Measurements from ENCODE around the gene PUM2. TPM values are rescaled to one million over a fixed set of nuclear protein-coding genes. Genes with fewer than 3 reads are reported as not detected.
A peak's percentile ranks its signal among the peaks of the same experiment; 100 is the strongest.

PUM2 gene
- total RNA-seq, 1 experiment from 2014 or later, result 24.9 TPM

- DNase-seq (ENCODE audit: low read depth), result peak; percentile 31
Observed at GRCh38 chr2:20343128-20343527, 7.5 kb downstream of the PUM2 start.

GRCh38 chr2:20339012-20339411 lies 11.6 kb downstream of the PUM2 start:
- DNase-seq (ENCODE audit: low read depth), result no peak

DNA sequence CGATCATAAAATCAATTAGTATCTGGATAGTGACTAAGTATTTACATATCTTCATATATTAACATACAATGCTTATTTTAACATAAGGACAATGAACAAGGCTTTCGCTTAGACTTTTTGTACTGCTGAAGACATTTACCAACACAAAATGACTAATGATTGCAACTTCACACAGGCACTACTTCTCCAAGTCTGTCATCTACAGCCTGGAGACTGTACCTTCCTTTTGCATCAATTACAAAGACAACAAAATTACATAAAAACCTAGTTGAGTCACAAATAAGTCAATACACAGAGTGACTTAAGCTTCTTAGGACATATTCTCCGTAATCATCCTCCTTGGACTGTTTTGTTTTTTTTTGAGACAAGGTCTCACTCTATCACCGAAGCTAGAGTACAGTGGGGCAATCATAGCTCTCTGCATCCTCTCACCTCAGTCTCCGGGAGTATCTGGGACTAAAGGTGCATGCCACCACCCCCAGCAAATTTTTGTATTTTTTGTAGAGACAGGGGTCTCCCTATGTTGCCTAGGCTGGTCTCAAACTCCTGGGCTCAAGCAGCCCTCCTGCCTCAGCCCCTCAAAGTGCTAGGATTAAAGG lies 15.9 kb downstream of the PUM2 start:
- no peak for DNase-seq (ENCODE audit: low read depth)

DNA sequence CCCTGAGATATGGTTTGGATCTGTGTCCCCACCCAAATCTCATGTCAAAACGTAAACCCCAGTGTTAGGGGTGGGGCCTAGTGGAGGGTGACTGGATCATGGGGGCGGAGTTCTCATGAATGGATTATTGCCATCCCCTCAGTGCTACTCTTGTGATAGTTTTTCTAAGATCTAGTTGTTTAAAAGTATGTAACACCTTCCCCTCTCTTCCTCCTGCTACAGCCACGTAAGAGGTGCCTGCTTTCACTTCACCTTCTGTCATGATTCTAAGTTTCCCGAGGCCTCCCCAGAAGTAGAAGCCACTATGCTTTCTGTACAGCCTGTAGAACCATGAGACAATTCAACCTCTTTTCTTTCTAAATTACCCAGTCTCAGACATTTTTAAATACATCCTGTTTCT lies 16.9 kb downstream of the PUM2 start:
- DNase-seq (ENCODE audit: low read depth), result no peak

DNA sequence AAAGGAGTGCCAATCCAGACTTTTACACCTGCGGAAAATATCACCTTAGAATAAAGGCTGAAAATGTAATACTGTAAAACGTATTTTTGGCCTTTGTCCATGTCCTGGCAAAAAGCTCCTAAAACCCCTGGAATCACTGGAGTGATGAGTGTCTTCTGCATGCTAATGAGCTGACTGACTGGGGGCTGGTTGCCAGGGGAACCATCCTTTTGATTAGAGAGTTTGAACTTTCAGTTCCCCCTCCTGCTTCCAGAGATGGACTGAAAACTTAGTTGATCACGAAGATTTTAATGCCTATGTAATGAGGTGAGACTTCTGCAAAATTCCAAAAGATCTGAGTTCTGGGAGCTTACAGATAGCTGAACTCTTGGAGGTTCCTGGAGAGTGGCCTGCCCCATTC lies 20.5 kb downstream of the PUM2 start:
- DNase-seq (ENCODE audit: low read depth), result no peak

GRCh38 chr2:20327370-20327769 lies 23.3 kb downstream of the PUM2 start:
- no peak for DNase-seq (ENCODE audit: low read depth)

DNA sequence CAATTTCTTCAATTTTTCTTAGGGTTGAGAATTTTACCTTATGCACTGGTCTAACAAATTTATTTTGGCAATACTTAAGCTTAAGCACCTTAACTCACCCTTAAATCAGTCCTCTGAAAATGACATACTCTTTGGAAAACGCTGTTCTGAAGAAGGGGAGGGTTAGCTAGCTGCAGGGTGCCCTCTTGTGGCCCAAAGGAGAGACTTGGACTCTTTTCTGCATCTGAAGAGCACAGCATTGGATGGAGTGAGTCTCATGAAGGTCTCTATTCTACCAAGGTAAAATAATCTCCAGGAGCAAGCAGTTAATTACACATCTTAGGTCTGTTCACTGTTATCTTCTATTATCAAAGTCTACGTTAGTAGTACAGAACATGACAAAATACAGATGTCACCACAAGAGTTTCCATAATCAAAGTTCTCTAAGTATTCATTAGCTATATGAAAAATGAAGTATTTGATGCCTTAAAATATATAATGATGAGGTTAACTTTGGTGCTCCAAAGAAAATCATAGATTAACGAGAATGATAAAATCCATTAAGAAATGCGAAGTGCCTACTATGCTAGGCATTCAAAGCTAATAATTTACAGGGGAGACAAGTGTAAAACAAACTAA lies 24.4 kb downstream of the PUM2 start:
- peak; percentile 56 for DNase-seq (ENCODE audit: low read depth)

DNA sequence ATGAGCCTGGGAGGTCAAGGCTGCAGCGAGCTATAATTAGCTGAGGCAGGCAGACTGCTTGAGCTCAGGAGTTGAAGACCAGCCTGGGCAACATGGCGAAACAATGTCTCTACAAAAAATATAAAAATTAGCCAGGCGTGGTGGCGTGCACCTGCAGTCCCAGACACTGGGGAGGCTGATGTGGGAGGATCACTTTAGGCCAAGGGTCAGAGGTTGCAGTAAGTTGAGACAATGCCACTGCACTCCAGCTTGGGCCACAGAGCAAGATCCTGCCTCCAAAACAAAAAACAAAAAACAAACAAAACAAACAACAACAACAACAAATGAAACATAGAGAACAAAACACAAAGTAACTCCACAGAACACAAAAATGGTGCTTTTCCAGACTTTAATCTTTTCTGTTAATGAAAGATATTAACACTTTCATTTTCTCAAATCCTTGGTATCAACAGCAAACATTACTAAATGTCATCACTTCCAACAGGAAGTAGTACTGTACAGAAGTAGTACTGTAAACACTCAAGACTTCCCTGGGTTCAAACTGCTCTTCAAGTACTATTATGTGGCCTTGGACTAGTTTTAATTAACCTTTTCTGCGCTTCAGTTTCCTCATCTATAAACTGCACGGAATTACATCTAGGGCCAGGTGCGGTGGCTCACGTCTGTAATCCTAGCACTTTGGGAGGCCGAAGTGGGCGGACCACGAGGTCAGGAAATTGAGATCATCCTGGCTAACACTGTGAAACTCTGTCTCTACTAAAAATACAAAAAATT lies 27.9 kb downstream of the PUM2 start:
- DNase-seq (ENCODE audit: low read depth), result no peak

GRCh38 chr2:20317690-20318089 lies 33.0 kb downstream of the PUM2 start:
- no peak for DNase-seq (ENCODE audit: low read depth)

DNA sequence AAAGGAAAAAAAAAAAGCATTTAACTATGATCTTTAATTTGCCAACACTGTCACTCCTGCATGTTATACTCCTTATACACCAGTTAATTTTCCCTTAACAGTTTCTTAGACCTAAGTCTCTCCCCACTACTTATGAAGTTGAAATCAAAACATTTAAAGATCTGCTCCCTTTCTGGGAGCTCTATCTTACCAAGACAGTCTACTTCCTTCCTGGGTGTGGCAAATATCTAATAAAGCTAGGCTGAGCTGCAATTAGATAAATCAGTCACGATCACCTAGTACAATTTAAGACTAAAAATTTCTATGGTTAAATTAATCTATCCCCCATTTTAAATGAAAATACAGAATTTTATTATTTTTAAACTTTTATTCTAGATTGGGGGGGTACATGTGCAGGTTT lies 33.4 kb downstream of the PUM2 start:
- DNase-seq (ENCODE audit: low read depth), result no peak

DNA sequence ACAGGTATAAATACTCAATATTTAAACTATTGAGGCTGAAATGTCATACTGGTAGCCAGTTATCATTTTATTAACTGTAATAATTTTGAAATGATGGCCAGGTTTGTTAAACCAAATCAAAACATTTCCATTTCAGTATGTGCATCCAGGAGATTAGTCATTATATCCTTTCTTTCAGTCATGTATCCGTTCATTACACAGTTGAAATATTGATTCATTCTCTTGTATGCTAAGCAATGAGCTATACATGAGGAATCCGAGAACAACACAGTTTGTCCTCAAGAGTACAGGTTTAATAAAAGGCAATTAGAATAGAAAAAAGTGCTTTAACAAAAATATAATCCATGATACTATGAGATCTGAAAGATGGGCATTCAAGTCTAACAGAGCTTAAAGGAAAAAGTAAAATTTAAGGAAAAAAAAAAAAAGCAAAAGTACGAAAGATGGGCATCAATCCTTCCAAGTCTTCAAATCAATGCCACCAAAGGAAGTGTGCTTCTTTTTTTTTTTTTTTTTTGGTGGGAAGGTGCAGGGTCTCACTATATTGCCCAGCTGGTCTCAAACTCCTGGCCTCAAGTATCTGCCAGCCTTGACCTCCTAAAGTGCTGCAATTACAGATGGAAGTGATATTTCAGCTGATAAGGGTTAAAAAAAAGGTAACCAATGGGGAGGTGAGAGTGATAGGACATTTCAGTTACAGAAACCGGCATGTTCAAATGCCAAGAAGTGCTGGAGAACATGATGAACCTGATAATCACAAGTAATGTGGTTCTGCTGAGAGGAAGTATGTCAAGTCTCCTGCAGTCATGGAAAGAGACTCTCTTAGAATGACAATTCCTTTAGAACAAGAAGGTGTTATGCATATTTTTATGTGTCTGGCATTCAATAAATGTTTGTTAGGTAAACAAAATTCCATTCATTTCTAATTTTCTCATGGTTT lies 35.8 kb downstream of the PUM2 start:
- no peak for DNase-seq (ENCODE audit: low read depth)

DNA sequence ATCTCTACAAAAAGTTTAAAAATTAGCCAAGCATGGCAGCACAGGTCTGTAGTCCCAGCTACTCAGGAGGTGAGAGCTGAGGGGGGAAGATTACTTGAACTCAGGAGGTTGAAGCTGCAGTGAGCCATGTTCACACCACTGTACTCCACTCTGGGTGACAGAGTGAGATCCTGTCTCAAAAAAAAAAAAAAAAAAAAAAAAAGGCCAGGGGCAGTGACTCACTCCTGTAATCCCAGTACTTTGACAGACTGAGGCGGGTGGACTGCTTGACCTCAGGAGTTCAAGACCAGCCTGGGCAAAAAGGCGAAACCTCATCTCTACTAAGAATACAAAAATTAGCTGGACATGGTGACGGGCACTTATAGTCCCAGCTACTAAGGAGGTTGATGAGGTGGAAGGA lies 37.0 kb downstream of the PUM2 start:
- DNase-seq (ENCODE audit: low read depth), result peak; percentile 19

- no peak for DNase-seq (ENCODE audit: low read depth)
Observed at GRCh38 chr2:20309001-20309400, 41.6 kb downstream of the PUM2 start.

DNA sequence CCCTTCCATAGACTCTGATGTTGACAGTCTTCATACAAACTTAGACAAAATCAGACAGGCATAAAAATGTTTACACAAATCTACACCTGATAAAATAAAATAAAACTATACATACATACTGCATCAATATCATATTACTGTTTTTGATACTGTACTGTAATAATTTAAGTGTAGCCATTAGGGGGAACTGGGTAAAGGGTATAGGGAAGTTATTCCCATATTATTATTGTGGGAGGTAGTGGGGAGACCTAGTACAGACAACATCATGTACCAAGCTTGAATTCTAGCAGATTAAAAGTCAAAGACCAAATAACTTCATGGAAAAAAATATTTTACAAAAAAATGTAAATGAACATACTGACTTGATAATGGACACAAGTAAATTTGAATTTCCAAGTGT lies 43.3 kb downstream of the PUM2 start:
- no peak for DNase-seq (ENCODE audit: low read depth)

- no peak for DNase-seq (ENCODE audit: low read depth)
Observed at GRCh38 chr2:20304411-20304810, 46.2 kb downstream of the PUM2 start.

DNA sequence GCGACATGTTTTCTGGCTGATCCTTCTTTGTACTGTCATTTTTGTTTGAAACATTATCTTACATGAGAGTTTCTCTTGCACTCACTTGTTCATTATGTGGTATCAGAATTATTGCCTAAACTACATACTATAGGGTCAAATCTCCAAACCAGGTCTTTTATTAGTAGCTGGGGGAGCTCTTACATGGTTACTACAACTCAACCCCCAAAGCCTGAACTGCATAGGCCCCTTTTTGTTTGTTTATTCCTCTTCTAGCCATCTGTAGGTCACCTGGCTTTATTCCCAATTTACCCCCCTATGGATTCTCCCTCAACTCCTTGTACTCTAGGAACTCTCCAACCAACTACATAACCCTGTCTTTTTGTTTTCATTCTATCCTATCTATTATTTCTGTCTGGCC lies 46.7 kb downstream of the PUM2 start:
- no peak for DNase-seq (ENCODE audit: low read depth)

GRCh38 chr2:20302019-20302418 lies 48.6 kb downstream of the PUM2 start:
- DNase-seq (ENCODE audit: low read depth), result no peak

- peak; percentile 45 for DNase-seq (ENCODE audit: low read depth)
Observed at GRCh38 chr2:20300656-20301055, 50.0 kb downstream of the PUM2 start.

DNA sequence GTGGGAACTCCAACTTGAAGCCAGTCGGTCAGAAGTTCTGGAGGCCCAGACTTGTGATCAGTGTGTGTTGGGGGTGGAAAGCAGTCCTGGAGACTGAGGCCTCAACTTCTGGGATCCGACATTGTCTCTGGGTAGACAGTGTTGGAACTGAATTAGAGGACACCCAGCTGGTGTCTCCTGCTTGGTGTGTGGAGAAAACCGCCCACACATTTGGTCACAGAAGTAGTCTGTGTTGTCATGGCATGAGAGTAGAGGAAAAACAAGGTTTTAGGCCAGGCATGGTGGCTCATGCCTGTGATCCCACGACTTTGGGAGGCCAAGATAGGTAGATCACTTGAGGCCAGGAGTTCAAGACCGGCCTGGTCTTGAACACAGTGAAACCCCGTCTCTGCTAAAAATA lies 51.5 kb downstream of the PUM2 start:
- no peak for DNase-seq (ENCODE audit: low read depth)

DNA sequence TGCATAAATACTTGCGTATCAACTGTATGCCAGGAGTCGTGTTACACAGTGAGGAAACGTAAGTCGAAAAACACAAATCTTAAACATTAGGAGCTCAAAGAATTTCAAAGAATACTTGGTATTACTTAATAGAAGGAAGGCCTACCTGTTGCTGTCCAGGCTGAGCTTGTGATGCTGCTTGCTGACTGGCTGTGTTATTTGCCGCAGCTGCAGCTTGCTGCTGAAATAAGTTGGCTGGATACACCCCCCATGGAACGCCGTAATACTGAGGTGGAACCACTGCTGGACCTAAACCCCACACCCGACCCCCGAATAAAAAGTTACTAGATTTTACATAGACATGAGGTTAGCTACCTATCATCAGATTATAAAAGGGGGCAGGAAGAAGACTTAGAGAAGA lies 56.4 kb downstream of the PUM2 start:
- no peak for DNase-seq (ENCODE audit: low read depth)

DNA sequence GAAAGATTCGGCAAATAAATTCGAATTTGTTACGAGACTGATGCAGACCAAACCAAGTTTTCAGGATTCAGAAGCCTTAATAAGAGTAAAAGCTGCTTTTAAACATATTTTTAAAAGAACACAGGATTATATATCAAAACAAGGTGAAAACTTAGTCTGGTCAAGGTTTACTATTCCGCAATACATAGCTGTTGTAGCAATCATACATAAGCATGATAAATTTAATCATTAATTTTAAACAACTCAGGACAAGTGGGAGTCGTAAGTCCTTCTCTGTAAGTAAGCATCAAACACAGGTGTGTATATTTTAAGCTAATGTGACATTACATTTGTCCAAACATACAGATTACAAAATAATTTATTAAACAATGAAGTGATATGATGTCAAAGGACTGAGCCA lies 57.7 kb downstream of the PUM2 start:
- no peak for DNase-seq (ENCODE audit: low read depth)

- DNase-seq (ENCODE audit: low read depth), result peak; percentile 13
Observed at GRCh38 chr2:20291846-20292408, 58.7 kb downstream of the PUM2 start.
